HepG2 (cell line): ENCODE data around the gene SAMD8. TPM values are rescaled to one million over a fixed set of nuclear protein-coding genes. Genes with fewer than 3 reads are reported as not detected.

ENCODE experiments used
- ATAC-seq: fragments of 200-7000 bp; cut with Tn5 transposase; 3 replicates; pipeline ENCODE4 v1.9.1; 2020; ENCODE audit warnings: mild to moderate bottlenecking, moderate library complexity
- BruUV-seq: library from RNA; stranded (reverse); fragments of 400-500 nt; replicated peaks from 2 replicates; lab custom pipeline; 2021; lab: Mats Ljungman, UMichigan
- CTCF ChIA-PET: fragments of 300-600 bp; formaldehyde crosslinking; extraction: SDS; loops from one replicate; lab custom pipeline; 2021; ENCODE audit warnings: low total read pairs, inconsistent platforms, low intra/inter-chr PET ratio; lab: Yijun Ruan, JAX
- POLR2A ChIA-PET: fragments of 350-600 bp; sonication (Branson Sonifier 250); formaldehyde crosslinking; loops from one replicate; lab custom pipeline; 2020; ENCODE audit warnings: antibody characterized with exemption, inconsistent platforms; lab: Yijun Ruan, JAX
- DNase-seq: peaks from one replicate; pipeline ENCODE4 v3.0.0-alpha.2; 2015; ENCODE audit warnings: low spot score
- FAIRE-seq: peaks from 3 replicates; lab custom pipeline; 2011; peaks lifted over from hg19 to GRCh38; lab: Jason Lieb, UNC
- H2AFZ ChIP-seq: one replicate; pipeline ENCODE4 v1.6.1; 2011; ENCODE audit warnings: low read length, inconsistent platforms
- H3K27ac ChIP-seq: fragments of 300-600 bp; 3 replicates; pipeline ENCODE4 v1.8.0; 2011; ENCODE audit warnings: mixed run types, mild to moderate bottlenecking, mixed read lengths, low read length, inconsistent platforms; ENCODE audit not compliant: insufficient read depth; ENCODE audit errors: extremely low read length
- H3K27me3 ChIP-seq, 2 experiments: fragments of 200-600 bp in 1 of 2; 2 replicates in 1 of 2; 3 replicates in 1 of 2; pipeline versions ENCODE4 v1.6.0 to v1.8.0; 2011; ENCODE audit warnings: low read length in 2 of 2, mild to moderate bottlenecking in 2 of 2, moderate library complexity in 2 of 2, inconsistent platforms in 1 of 2; ENCODE audit not compliant: insufficient read depth in 2 of 2, control insufficient read depth in 1 of 2
- H3K36me3 ChIP-seq, 2 experiments: fragments of 200-600 bp in 1 of 2; replicated peaks in 1 of 2; 2 replicates in 1 of 2; 3 replicates in 1 of 2; pipeline versions ENCODE4 v1.5.1 to v1.8.0; 2011; ENCODE audit warnings: low read length in 2 of 2, inconsistent platforms in 1 of 2; ENCODE audit not compliant: insufficient read depth in 2 of 2, control insufficient read depth in 1 of 2
- H3K4me1 ChIP-seq: 2 replicates; pipeline ENCODE4 v1.5.1; 2012; ENCODE audit warnings: low read length, inconsistent platforms; ENCODE audit not compliant: insufficient read depth
- H3K4me2 ChIP-seq: 2 replicates; pipeline ENCODE4 v1.6.0; 2011; ENCODE audit warnings: low read depth, low read length, inconsistent platforms
- H3K4me3 ChIP-seq, 3 experiments: fragments of 200-600 bp in 1 of 3; sonication (generic), shearing (Covaris generic) in 1 of 3; replicated peaks in 1 of 3; 2 replicates each; pipeline ENCODE4 v1.5.1; 2011 to 2016; ENCODE audit warnings: low read length in 3 of 3, inconsistent platforms in 2 of 3, low read depth in 2 of 3, mild to moderate bottlenecking in 2 of 3, control low read depth in 1 of 3, mixed read lengths in 1 of 3; ENCODE audit not compliant: insufficient read depth in 1 of 3
- H3K79me2 ChIP-seq: one replicate; pipeline ENCODE4 v1.6.1; 2011; ENCODE audit warnings: low read length, inconsistent platforms; ENCODE audit not compliant: insufficient read depth
- H3K9ac ChIP-seq: 2 replicates; pipeline ENCODE4 v1.6.0; 2011; ENCODE audit warnings: mild to moderate bottlenecking, low read depth, low read length, inconsistent platforms; ENCODE audit not compliant: insufficient read depth
- H3K9me3 ChIP-seq: 2 replicates; pipeline ENCODE4 v1.5.1; 2012; ENCODE audit warnings: mild to moderate bottlenecking, low read length
- H4K20me1 ChIP-seq: 2 replicates; pipeline ENCODE4 v1.6.0; 2011; ENCODE audit warnings: inconsistent platforms, mild to moderate bottlenecking, low read length, moderate library complexity; ENCODE audit not compliant: insufficient read depth
- DMAP1 ChIP-seq: IDR thresholded peaks from 2 replicates; pipeline ENCODE4 v1.6.1; 2016
- FOXJ3 ChIP-seq: sonication (generic); formaldehyde crosslinking; IDR thresholded peaks from 2 replicates; pipeline ENCODE4 v1.4.0; 2020; ENCODE audit warnings: missing genetic modification reagents, mild to moderate bottlenecking, borderline replicate concordance
- FOXP1 ChIP-seq, 2 experiments: fragments of 450-650 bp in 1 of 2; IDR thresholded peaks; 2 replicates each; pipeline ENCODE4 v1.6.1; 2017 to 2018; ENCODE audit warnings: antibody characterized with exemption in 1 of 2
- HDAC2 ChIP-seq: sonication (generic); formaldehyde crosslinking; IDR thresholded peaks from 2 replicates; pipeline ENCODE4 v1.4.0; 2020; ENCODE audit warnings: missing genetic modification reagents
- KLF6 ChIP-seq: IDR thresholded peaks from 2 replicates; pipeline ENCODE4 v1.8.0; 2016; ENCODE audit warnings: missing biosample characterization, missing genetic modification reagents
- MYNN ChIP-seq: sonication (generic); formaldehyde crosslinking; IDR thresholded peaks from 2 replicates; pipeline ENCODE4 v1.4.0; 2020; ENCODE audit warnings: mild to moderate bottlenecking, low read depth, missing genetic modification reagents
- NCOA1 ChIP-seq: sonication (generic); formaldehyde crosslinking; IDR thresholded peaks from 2 replicates; pipeline ENCODE4 v1.9.0; 2021; ENCODE audit warnings: missing genetic modification reagents
- RAD21 ChIP-seq: fragments of 450-650 bp; formaldehyde crosslinking; IDR thresholded peaks from 2 replicates; pipeline ENCODE4 v1.5.0; 2020; ENCODE audit warnings: mild to moderate bottlenecking
- ZNF550 ChIP-seq: sonication (generic); formaldehyde crosslinking; IDR thresholded peaks from 2 replicates; pipeline ENCODE4 v1.4.0; 2020; ENCODE audit warnings: mild to moderate bottlenecking, missing genetic modification reagents, borderline replicate concordance
- ZNF777 ChIP-seq: sonication (generic); formaldehyde crosslinking; IDR thresholded peaks from 2 replicates; pipeline ENCODE4 v1.4.0; 2020; ENCODE audit warnings: missing genetic modification reagents
- ZSCAN9 ChIP-seq: IDR thresholded peaks from 2 replicates; pipeline ENCODE4 v1.6.1; 2016; ENCODE audit warnings: borderline replicate concordance
- WGBS: methylation state at CpG from one replicate; pipeline ENCODE4 v1.1.6; 2017; ENCODE audit warnings: low lambda C conversion rate; 5-methylcytosine and 5-hydroxymethylcytosine counted together
- in situ Hi-C: cut with HindIII; loops from 2 replicates; pipeline ENCODE4 v1.10.0; 2017; ENCODE audit warnings: low pct_unique_long_range_greater_than_20kb; ENCODE audit not compliant: extremely low pct_ligation_motif_present
- intact Hi-C: fragments of 100-400 bp; cut with micrococcal nuclease; formaldehyde crosslinking; loops from one replicate; pipeline ENCODE4 v1.10.0; 2022; ENCODE audit not compliant: unreplicated experiment
- polyA plus RNA-seq, 8 experiments: library from polyadenylated mRNA; depleted of rRNA in 3 of 8; stranded (reverse) in 7 of 8; unstranded in 1 of 8; fragments of >200 nt; fragmentation: Illumina TruSeq in 4 of 8; extraction: Trizol in 4 of 8; gene quantifications; 2 replicates each; pipeline versions ENCODE4 v1.2.1 to v1.2.3, GENCODE V29; 2011 to 2016; ENCODE audit warnings: low read depth in 4 of 8, missing spikeins in 1 of 8, mixed read lengths in 1 of 8; ENCODE audit not compliant: insufficient read depth in 1 of 8
- total RNA-seq, 5 experiments: library from RNA; depleted of rRNA; stranded (reverse); fragments of >200 nt; fragmentation: Illumina TruSeq; extraction: Trizol; gene quantifications; 2 replicates each; pipeline ENCODE4 v1.2.3, GENCODE V29; 2016; ENCODE audit warnings: low read depth in 1 of 5
- TF ChIP-seq, protein P1 (sequence below): sonication (generic); formaldehyde crosslinking; IDR thresholded peaks from 2 replicates; pipeline ENCODE4 v1.9.0; 2022; ENCODE audit warnings: missing genetic modification reagents, mild to moderate bottlenecking, borderline replicate concordance
- TF ChIP-seq, protein P2 (sequence below): sonication (generic); formaldehyde crosslinking; IDR thresholded peaks from 2 replicates; pipeline ENCODE4 v1.5.1; 2020; ENCODE audit warnings: mild to moderate bottlenecking, missing genetic modification reagents, borderline replicate concordance

SAMD8 gene
- total and polyA plus RNA-seq, 2 of the 13 experiments (the other 11 are each of a cell fraction or from before 2014, with no cell fraction given): 10.4 to 13.2 TPM

DNA sequence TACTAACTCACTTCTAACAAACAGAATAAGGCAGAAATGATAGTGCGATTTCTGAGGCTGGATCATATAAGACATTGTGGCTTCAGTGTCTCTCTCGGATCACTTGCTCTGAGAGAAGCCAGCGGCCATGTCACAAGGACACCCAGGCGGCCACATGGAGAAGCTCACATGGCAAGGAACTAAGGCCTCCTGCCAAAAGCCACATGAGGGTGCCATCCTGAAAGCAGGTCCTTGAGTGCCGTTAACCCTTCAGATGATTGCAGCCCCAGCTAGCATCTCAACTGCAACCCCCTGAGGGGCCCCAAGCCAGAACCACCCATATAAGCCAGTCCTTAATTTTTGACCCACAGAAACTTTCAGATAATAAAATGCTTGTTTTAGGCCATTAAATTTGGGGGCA, 92.3 kb downstream of the SAMD8 start:
- DNase-seq: no peak
- no peaks in the 10 kb centered on the region for H3K9me3 ChIP-seq
- in situ Hi-C loops: no loop called here
- no peak overlapping the region for H3K9ac ChIP-seq
- H3K79me2 ChIP-seq: no peaks in the 10 kb centered on the region
- intact Hi-C loops: no loop called here
- H3K36me3 ChIP-seq: no peaks in the 10 kb centered on the region
- no TSS peak for BruUV-seq
- H4K20me1 ChIP-seq: no peaks in the 10 kb centered on the region
- peaks cover 42% of the 10 kb centered on the region for H3K4me1 ChIP-seq
- FAIRE-seq: no peak
- no peaks in the 10 kb centered on the region for H3K27me3 ChIP-seq
- POLR2A ChIA-PET: no interaction called here
- H3K4me3 ChIP-seq: no peak overlapping the region
- TF ChIP-seq, protein P1, sequence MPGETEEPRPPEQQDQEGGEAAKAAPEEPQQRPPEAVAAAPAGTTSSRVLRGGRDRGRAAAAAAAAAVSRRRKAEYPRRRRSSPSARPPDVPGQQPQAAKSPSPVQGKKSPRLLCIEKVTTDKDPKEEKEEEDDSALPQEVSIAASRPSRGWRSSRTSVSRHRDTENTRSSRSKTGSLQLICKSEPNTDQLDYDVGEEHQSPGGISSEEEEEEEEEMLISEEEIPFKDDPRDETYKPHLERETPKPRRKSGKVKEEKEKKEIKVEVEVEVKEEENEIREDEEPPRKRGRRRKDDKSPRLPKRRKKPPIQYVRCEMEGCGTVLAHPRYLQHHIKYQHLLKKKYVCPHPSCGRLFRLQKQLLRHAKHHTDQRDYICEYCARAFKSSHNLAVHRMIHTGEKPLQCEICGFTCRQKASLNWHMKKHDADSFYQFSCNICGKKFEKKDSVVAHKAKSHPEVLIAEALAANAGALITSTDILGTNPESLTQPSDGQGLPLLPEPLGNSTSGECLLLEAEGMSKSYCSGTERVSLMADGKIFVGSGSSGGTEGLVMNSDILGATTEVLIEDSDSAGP (CRISPR knock-in tag): no peak
- TF ChIP-seq RAD21 (CRISPR knock-in tag) (no peak), ZNF550 (CRISPR knock-in tag) (no peak)
- 99% methylated on average over 5 of the region's 5 CpGs for WGBS
- no peak for ATAC-seq
- CTCF ChIA-PET: no interaction called here
- H3K27ac ChIP-seq: no peak overlapping the region
- H2AFZ ChIP-seq: no peak overlapping the region
- H3K4me2 ChIP-seq: no peak overlapping the region

DNA sequence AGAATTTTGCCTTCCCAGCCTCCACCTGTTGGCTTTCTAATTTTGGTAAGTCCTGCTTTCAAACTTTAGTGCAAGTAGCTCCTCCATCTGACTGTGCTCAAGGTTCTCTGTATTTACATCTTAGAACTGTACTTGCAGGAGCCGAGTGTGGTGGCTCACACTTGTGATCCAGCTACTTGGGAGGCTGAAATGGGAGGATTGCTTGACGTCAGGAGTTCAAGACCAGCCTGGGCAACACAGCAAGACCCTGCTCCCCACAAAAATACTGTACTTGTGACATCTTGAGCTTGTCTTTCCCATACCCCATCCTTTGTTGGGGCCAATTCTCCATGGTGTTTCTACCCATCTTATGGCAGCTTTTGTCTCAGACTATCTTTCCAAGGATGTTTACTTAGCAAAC, 94.5 kb downstream of the SAMD8 start:
- ChIA-PET POLR2A (interaction anchor here (1.2 kb wide), 1 partner anchor 19 kb away, joined by 3 read pairs; no protein-coding TSS in a partner anchor), CTCF (no interaction called here)
- Histone ChIP-seq H3K9ac (no peak overlapping the region), H2AFZ (no peak overlapping the region), H3K36me3 (no peaks in the 10 kb centered on the region), H3K4me2 (no peak overlapping the region), H3K9me3 (no peaks in the 10 kb centered on the region), H3K4me1 (peaks cover 55% of the 10 kb centered on the region), H3K27ac (no peak overlapping the region), H3K79me2 (peaks cover 2% of the 10 kb centered on the region), H3K27me3 (no peaks in the 10 kb centered on the region; a peak in 1 of 5 replicates), H3K4me3 (no peak overlapping the region), H4K20me1 (no peaks in the 10 kb centered on the region)
- 93% methylated on average over 2 of the region's 2 CpGs for WGBS
- intact Hi-C loops: no loop called here
- FAIRE-seq: no peak
- no peak for ATAC-seq
- in situ Hi-C loops: no loop called here
- no TSS peak for BruUV-seq
- no peak for DNase-seq
- no peak for TF ChIP-seq FOXP1 (IDR thresholded peaks at IDR 0.05)
- TF ChIP-seq FOXP1 (CRISPR knock-in tag; IDR thresholded peaks at IDR 0.05): no peak
- no peak for TF ChIP-seq NCOA1 (CRISPR knock-in tag)
- no peak for TF ChIP-seq DMAP1
- no peak for TF ChIP-seq MYNN
- TF ChIP-seq, protein P2, sequence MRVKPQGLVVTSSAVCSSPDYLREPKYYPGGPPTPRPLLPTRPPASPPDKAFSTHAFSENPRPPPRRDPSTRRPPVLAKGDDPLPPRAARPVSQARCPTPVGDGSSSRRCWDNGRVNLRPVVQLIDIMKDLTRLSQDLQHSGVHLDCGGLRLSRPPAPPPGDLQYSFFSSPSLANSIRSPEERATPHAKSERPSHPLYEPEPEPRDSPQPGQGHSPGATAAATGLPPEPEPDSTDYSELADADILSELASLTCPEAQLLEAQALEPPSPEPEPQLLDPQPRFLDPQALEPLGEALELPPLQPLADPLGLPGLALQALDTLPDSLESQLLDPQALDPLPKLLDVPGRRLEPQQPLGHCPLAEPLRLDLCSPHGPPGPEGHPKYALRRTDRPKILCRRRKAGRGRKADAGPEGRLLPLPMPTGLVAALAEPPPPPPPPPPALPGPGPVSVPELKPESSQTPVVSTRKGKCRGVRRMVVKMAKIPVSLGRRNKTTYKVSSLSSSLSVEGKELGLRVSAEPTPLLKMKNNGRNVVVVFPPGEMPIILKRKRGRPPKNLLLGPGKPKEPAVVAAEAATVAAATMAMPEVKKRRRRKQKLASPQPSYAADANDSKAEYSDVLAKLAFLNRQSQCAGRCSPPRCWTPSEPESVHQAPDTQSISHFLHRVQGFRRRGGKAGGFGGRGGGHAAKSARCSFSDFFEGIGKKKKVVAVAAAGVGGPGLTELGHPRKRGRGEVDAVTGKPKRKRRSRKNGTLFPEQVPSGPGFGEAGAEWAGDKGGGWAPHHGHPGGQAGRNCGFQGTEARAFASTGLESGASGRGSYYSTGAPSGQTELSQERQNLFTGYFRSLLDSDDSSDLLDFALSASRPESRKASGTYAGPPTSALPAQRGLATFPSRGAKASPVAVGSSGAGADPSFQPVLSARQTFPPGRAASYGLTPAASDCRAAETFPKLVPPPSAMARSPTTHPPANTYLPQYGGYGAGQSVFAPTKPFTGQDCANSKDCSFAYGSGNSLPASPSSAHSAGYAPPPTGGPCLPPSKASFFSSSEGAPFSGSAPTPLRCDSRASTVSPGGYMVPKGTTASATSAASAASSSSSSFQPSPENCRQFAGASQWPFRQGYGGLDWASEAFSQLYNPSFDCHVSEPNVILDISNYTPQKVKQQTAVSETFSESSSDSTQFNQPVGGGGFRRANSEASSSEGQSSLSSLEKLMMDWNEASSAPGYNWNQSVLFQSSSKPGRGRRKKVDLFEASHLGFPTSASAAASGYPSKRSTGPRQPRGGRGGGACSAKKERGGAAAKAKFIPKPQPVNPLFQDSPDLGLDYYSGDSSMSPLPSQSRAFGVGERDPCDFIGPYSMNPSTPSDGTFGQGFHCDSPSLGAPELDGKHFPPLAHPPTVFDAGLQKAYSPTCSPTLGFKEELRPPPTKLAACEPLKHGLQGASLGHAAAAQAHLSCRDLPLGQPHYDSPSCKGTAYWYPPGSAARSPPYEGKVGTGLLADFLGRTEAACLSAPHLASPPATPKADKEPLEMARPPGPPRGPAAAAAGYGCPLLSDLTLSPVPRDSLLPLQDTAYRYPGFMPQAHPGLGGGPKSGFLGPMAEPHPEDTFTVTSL (CRISPR knock-in tag): no peak
- TF ChIP-seq ZSCAN9 (CRISPR knock-in tag): no peak
- no peak for TF ChIP-seq HDAC2 (CRISPR knock-in tag)
- no peak for TF ChIP-seq FOXJ3 (CRISPR knock-in tag)
- no peak for TF ChIP-seq KLF6 (CRISPR knock-in tag)
- no peak for TF ChIP-seq ZNF777 (CRISPR knock-in tag)
